Effector memory CD4-positive, alpha-beta T cell (primary cell): Measurements from ENCODE around the gene RFESD.

ENCODE experiments used
- DNase-seq, 3 donors: peaks; one replicate each; pipeline ENCODE4 v3.0.0-alpha.2; 2020
- H3K27ac ChIP-seq: 2 replicates; pipeline ENCODE4 v1.7.0; 2013; ENCODE audit warnings: mild to moderate bottlenecking, low read length, moderate library complexity; ENCODE audit not compliant: insufficient read depth, poor library complexity, severe bottlenecking
- H3K27me3 ChIP-seq: replicated peaks from 2 replicates; pipeline ENCODE4 v1.7.0; 2013; ENCODE audit warnings: mild to moderate bottlenecking, low read length; ENCODE audit not compliant: insufficient read depth, control insufficient read depth, poor library complexity, severe bottlenecking
- H3K36me3 ChIP-seq: 2 replicates; pipeline ENCODE4 v1.7.0; 2013; ENCODE audit warnings: mild to moderate bottlenecking, low read length, moderate library complexity; ENCODE audit not compliant: control insufficient read depth, insufficient read depth
- H3K4me1 ChIP-seq: 2 replicates; pipeline ENCODE4 v1.7.0; 2013; ENCODE audit warnings: low read length, mild to moderate bottlenecking; ENCODE audit not compliant: control insufficient read depth, insufficient read depth, poor library complexity, severe bottlenecking
- H3K4me3 ChIP-seq: 2 replicates; pipeline ENCODE4 v1.7.0; 2013; ENCODE audit warnings: low read length, low read depth, mild to moderate bottlenecking; ENCODE audit not compliant: insufficient read depth, poor library complexity, severe bottlenecking
- H3K9me3 ChIP-seq: 2 replicates; pipeline ENCODE4 v1.7.0; 2013; ENCODE audit warnings: mild to moderate bottlenecking, low read length, moderate library complexity; ENCODE audit not compliant: control insufficient read depth

Gene RFESD

DNA sequence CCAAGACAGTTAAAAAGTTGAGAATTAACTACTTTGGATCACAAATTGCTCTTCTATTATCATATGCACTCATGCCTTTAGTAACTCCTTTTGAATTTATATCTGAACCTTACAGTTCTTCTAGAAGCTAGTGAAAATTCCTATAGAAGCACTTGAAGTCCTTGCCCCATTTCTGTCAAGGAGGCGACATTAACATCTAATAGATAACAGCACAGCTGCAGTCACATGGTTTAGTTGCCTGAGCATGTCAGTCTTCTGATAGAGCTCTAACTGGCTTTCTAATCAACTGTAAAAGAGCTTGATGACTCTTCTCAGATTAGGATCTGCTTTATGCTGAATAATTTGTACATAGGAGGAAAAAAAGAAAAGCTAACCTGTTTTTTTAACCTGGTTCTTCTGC, 9.0 kb downstream of the RFESD start:
- Histone ChIP-seq H3K27ac (no peak overlapping the region), H3K4me3 (no peak overlapping the region), H3K9me3 (no peaks in the 10 kb centered on the region), H3K27me3 (no peaks in the 10 kb centered on the region), H3K4me1 (no peaks in the 10 kb centered on the region), H3K36me3 (peaks cover 17% of the 10 kb centered on the region)
- no peak for DNase-seq

DNA sequence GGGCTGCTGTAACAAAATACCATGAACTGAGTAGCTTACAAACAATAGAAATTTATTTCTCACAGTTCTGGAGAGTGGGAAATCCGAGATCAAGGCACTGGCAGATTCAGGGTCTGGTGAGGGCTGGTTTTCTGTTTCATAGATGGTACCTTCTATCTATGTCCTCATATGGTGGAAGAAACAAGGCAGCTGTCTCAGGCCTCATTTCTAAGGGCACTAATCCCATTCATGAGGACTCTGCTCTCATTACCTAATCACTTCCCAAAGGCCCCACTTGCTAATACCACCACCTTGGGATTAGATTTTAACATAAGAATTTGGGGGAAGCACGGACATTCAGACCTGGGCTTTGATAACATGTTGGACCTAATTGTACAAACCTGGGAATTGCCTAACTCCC, 13.5 kb downstream of the RFESD start:
- DNase-seq, result no peak
- Histone ChIP-seq H3K9me3 (no peaks in the 10 kb centered on the region), H3K27ac (no peak overlapping the region), H3K4me1 (no peaks in the 10 kb centered on the region), H3K4me3 (no peak overlapping the region), H3K36me3 (peaks cover 12% of the 10 kb centered on the region), H3K27me3 (no peaks in the 10 kb centered on the region)

DNA sequence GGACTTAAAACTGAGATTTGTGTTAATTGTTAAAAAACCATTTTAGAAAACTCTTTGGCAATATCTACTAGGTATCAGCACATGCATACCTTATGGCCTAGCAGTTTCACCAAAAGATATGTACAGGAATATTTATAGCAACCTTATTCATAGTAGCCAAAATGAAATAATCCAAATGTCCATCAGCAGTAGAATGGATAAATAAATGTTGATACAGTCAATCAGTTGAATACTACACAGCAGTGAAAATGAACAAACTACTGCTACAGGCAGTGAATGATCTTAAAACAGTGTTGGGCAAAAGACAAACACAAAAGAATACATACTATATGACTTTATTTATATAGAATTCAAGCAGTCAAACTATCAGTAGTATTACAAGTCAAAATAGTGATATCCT, 16.4 kb downstream of the RFESD start:
- DNase-seq, result no peak
- no peaks in the 10 kb centered on the region for H3K4me1 ChIP-seq
- H3K27ac ChIP-seq, result no peak overlapping the region
- H3K36me3 ChIP-seq, result peaks cover 7% of the 10 kb centered on the region
- H3K27me3 ChIP-seq, result no peaks in the 10 kb centered on the region
- no peak overlapping the region for H3K4me3 ChIP-seq
- H3K9me3 ChIP-seq, result no peaks in the 10 kb centered on the region

DNA sequence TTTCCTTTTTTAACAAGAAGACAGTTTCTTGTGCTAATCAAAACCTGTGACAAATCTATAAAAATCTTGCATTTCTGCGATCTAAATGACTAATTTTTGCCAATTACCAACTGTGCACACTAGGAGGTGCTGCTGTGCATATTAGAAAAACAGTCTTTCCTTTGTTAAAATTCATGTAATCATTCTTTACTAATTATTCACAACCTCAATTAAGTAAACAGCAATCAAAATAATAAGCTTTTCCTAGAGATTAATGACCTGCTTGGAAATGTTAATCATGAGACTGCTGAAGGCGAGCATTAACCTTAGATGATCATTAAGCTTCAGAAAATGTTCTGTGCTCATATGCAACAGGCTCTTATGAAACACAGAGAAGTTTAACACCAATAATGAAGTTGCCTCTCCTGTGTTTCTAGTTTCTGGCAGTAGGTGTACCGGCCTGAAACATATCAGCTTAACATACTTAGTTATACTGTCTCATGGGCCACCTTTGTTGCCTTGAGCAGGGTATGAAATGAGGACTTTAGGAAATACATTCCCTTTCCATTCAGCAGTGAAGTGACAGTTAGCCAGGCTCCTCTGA, 17.7 kb downstream of the RFESD start:
- H3K36me3 ChIP-seq, result no peaks in the 10 kb centered on the region
- no peak for DNase-seq
- no peak overlapping the region for H3K4me3 ChIP-seq
- no peak overlapping the region for H3K27ac ChIP-seq
- H3K9me3 ChIP-seq, result no peaks in the 10 kb centered on the region
- H3K27me3 ChIP-seq, result no peaks in the 10 kb centered on the region
- no peaks in the 10 kb centered on the region for H3K4me1 ChIP-seq

DNA sequence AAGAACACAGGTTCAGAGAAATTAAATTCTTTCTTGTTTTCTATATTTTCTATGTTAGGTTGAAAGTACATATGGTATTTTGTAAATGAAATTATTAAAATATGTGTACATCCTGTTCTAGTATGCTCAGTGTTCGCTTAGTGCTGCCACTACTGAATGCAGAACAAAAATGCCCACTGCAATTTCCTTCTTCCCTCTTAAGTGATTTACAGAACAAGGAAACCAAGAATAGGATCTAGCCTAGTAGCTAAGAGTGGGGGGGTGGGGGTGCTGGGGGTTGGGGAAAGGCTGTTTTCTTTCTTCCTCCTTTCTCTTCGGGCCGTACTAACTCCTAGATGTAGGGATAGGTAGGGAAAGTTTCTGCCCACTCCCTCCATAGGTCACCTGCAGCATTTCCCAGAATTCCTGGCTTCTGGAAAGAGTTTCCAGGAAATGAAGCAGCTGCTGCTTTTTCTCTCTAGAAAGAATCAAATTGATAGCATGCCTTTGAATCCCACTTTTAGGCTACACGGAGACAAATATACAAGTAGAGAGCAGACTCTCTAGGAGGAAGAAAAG, 20.6 kb downstream of the RFESD start:
- Histone ChIP-seq H3K27me3 (no peaks in the 10 kb centered on the region), H3K36me3 (no peaks in the 10 kb centered on the region), H3K4me3 (no peak overlapping the region), H3K9me3 (no peaks in the 10 kb centered on the region), H3K27ac (no peak overlapping the region), H3K4me1 (no peaks in the 10 kb centered on the region)
- DNase-seq, result no peak

DNA sequence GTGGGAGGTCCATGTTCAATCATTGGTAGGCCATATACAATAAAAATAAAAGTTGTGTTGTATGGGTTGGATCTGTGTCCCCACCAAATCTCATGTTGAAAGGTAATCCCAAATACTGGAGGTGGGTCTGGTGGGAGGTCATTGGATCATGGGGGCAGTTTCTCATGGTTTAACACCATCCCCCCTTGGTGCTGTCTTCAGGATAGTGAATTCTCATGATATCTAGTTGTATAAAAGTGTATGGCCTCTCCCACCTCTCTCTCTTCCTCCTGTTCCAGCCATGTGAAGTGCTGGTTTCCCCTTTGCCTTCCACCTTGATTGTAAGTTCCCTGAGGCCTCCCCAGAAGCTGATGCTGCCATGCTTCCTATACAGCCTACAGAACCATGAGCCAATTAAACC, 21.1 kb downstream of the RFESD start:
- no peak for DNase-seq
- H3K4me3 ChIP-seq, result no peak overlapping the region
- no peaks in the 10 kb centered on the region for H3K36me3 ChIP-seq
- H3K4me1 ChIP-seq, result no peaks in the 10 kb centered on the region
- no peak overlapping the region for H3K27ac ChIP-seq
- H3K27me3 ChIP-seq, result no peaks in the 10 kb centered on the region
- H3K9me3 ChIP-seq, result no peaks in the 10 kb centered on the region

DNA sequence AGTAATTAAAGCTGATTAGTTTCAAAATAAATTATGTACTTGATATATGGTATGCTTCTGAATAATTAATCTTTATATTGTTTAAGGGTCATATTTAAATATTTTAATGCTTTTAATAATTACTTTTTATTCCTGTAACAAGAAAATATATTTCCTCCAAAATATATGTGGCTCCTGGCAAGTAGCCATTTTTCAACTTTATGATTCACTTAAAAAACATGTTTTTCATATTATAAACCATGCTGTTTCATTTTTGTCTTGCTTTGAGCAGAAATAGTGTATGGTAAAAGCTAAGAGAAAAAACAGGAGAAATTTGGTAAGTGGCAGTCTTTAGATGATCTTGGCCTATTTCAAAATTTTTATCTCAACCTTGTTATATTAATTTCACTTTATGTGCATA, 21.6 kb downstream of the RFESD start:
- H3K36me3 ChIP-seq, result no peaks in the 10 kb centered on the region
- H3K4me3 ChIP-seq, result no peak overlapping the region
- H3K27me3 ChIP-seq, result no peaks in the 10 kb centered on the region
- no peak for DNase-seq
- no peak overlapping the region for H3K27ac ChIP-seq
- no peaks in the 10 kb centered on the region for H3K9me3 ChIP-seq
- no peaks in the 10 kb centered on the region for H3K4me1 ChIP-seq

DNA sequence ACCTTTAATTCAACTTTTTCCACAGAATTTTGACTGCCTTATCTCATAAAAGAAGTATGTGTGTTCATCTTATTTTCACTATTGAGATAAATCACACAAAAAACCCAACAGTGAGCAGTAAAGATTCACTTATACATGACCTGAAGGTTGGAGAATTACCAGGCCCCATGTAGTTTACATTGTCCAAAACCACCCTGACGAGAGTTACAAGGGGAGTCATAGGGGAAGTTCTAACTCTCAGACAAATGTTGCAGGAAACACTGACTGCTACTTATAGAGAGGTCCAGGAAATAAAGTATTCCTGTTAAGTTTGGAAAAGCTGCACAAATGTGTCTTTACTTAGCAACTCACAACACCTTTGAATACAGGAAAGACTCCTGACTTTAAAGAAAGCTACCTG, 22.2 kb downstream of the RFESD start:
- Histone ChIP-seq H3K36me3 (no peaks in the 10 kb centered on the region), H3K27me3 (no peaks in the 10 kb centered on the region), H3K9me3 (no peaks in the 10 kb centered on the region), H3K4me1 (no peaks in the 10 kb centered on the region), H3K27ac (no peak overlapping the region), H3K4me3 (no peak overlapping the region)
- DNase-seq, result no peak

DNA sequence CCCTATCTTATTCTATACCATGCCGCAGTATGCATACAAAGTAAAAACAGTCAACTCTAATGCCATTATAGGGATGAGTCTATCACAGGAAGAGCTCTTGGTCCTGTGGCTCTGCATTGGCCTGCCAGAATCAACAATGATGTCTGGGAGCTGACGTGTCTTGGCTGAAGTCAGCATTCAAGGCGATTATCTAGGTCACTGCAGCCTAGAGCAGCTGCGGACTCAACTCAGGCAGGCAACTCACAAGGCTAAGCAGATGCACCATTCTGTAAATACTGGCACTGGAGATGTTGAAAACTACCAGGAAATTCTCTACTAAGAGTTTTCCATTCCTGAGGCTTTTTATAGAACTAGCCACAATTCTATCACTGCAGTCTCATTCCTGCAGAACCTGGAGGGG, 23.0 kb downstream of the RFESD start:
- Histone ChIP-seq H3K9me3 (no peaks in the 10 kb centered on the region), H3K4me1 (no peaks in the 10 kb centered on the region), H3K27me3 (no peaks in the 10 kb centered on the region), H3K4me3 (no peak overlapping the region), H3K27ac (no peak overlapping the region), H3K36me3 (no peaks in the 10 kb centered on the region)
- no peak for DNase-seq

DNA sequence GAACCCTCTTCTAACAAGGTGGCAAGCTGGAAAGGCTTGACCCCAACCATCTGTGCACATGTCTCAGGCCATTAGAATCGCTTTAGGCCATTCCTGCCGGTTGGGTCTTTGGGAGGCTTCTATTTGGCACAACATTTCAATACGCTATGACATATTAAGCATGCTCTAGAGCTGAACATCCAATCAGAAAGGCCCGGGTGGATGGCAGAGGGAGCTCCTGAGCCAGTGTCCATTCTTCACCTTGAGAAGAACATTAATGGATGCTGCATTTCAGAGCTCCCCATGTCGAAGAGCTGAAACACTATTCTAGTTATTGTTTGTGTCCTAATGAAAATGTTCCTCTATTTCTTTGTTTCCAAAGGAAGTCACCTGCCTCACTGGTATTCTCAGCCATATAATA, 23.4 kb downstream of the RFESD start:
- no peaks in the 10 kb centered on the region for H3K9me3 ChIP-seq
- DNase-seq, result no peak
- H3K36me3 ChIP-seq, result no peaks in the 10 kb centered on the region
- H3K4me1 ChIP-seq, result no peaks in the 10 kb centered on the region
- H3K27ac ChIP-seq, result no peak overlapping the region
- no peaks in the 10 kb centered on the region for H3K27me3 ChIP-seq
- H3K4me3 ChIP-seq, result no peak overlapping the region
